ENCODE data around the gene PEX5L.
A peak's percentile ranks its signal among the peaks of the same experiment; 100 is the strongest.

PEX5L gene

GRCh38 chr3:179885950-179886349, 150.8 kb downstream of the PEX5L start:
- H2BK120ac ChIP-seq (ENCODE audit: low read depth, low read length): no peak overlapping the region
- H3K56ac ChIP-seq (ENCODE audit: low read length): no peak overlapping the region
- H3K4me1 ChIP-seq (ENCODE audit: control insufficient read depth, low read depth, low read length): no peaks in the 10 kb centered on the region
- no peak overlapping the region for H2AK5ac ChIP-seq (ENCODE audit: low read length)
- H2BK5ac ChIP-seq (ENCODE audit: low read length): no peak overlapping the region
- no peak overlapping the region for H4K5ac ChIP-seq (ENCODE audit: low read length)
- WGBS (ENCODE audit: extremely low coverage, insufficient coverage, low lambda C conversion rate): no CpG with 5 or more reads among the region's 2 CpGs
- no peak overlapping the region for H3K4ac ChIP-seq (ENCODE audit: low read depth, low read length)
- no peak overlapping the region for H3K9ac ChIP-seq (ENCODE audit: low read length)
- H3K27ac ChIP-seq (ENCODE audit: low read depth, low read length): no peak overlapping the region
- H3K23ac ChIP-seq (ENCODE audit: low read length): no peak overlapping the region
- H3K27me3 ChIP-seq (ENCODE audit: insufficient read depth, low read length, poor library complexity): no peaks in the 10 kb centered on the region
- no peak overlapping the region for H3K4me3 ChIP-seq (ENCODE audit: low read length)
- no peak overlapping the region for H3K18ac ChIP-seq (ENCODE audit: low read length)
- H4K8ac ChIP-seq (ENCODE audit: low read depth, low read length): no peak overlapping the region
- no peak for DNase-seq
- no peaks in the 10 kb centered on the region for H3K36me3 ChIP-seq (ENCODE audit: control insufficient read depth, insufficient read depth, low read length)
- no peaks in the 10 kb centered on the region for H3K79me1 ChIP-seq (ENCODE audit: low read length)
- H2BK15ac ChIP-seq (replicated peaks; ENCODE audit: low read depth): no peak overlapping the region
- H3K79me2 ChIP-seq (ENCODE audit: control insufficient read depth, insufficient read depth, low read length): no peaks in the 10 kb centered on the region
- H3K4me2 ChIP-seq (ENCODE audit: low read length): no peak overlapping the region

- Histone ChIP-seq H3K27me3 (ENCODE audit: insufficient read depth, low read length, poor library complexity) (no peaks in the 10 kb centered on the region), H3K79me2 (ENCODE audit: control insufficient read depth, insufficient read depth, low read length) (no peaks in the 10 kb centered on the region), H3K9ac (ENCODE audit: low read length) (no peak overlapping the region), H4K5ac (ENCODE audit: low read length) (no peak overlapping the region), H2AK5ac (ENCODE audit: low read length) (no peak overlapping the region), H3K23ac (ENCODE audit: low read length) (no peak overlapping the region), H3K36me3 (ENCODE audit: control insufficient read depth, insufficient read depth, low read length) (no peaks in the 10 kb centered on the region), H3K79me1 (ENCODE audit: low read length) (no peaks in the 10 kb centered on the region), H2BK15ac (replicated peaks; ENCODE audit: low read depth) (no peak overlapping the region), H3K27ac (ENCODE audit: low read depth, low read length) (no peak overlapping the region), H3K4ac (ENCODE audit: low read depth, low read length) (no peak overlapping the region), H3K56ac (ENCODE audit: low read length) (no peak overlapping the region), H2BK5ac (ENCODE audit: low read length) (no peak overlapping the region), H3K4me1 (ENCODE audit: control insufficient read depth, low read depth, low read length) (no peaks in the 10 kb centered on the region), H3K18ac (ENCODE audit: low read length) (no peak overlapping the region), H3K4me3 (ENCODE audit: low read length) (no peak overlapping the region), H3K4me2 (ENCODE audit: low read length) (no peak overlapping the region), H2BK120ac (ENCODE audit: low read depth, low read length) (no peak overlapping the region), H4K8ac (ENCODE audit: low read depth, low read length) (no peak overlapping the region)
- DNase-seq: no peak
- WGBS (ENCODE audit: extremely low coverage, insufficient coverage, low lambda C conversion rate): no CpG with 5 or more reads among the region's 1 CpG
Measured at GRCh38 chr3:179884136-179884535, 152.6 kb downstream of the PEX5L start.

- H3K18ac ChIP-seq (ENCODE audit: low read length): no peak overlapping the region
- H3K79me2 ChIP-seq (ENCODE audit: control insufficient read depth, insufficient read depth, low read length): no peaks in the 10 kb centered on the region
- H2BK120ac ChIP-seq (ENCODE audit: low read depth, low read length): no peak overlapping the region
- no peaks in the 10 kb centered on the region for H3K27me3 ChIP-seq (ENCODE audit: insufficient read depth, low read length, poor library complexity)
- no peak overlapping the region for H3K56ac ChIP-seq (ENCODE audit: low read length)
- no peak overlapping the region for H2BK15ac ChIP-seq (replicated peaks; ENCODE audit: low read depth)
- no peak overlapping the region for H3K4me3 ChIP-seq (ENCODE audit: low read length)
- no peak overlapping the region for H3K23ac ChIP-seq (ENCODE audit: low read length)
- H3K36me3 ChIP-seq (ENCODE audit: control insufficient read depth, insufficient read depth, low read length): no peaks in the 10 kb centered on the region
- no CpG with 5 or more reads among the region's 2 CpGs for WGBS (ENCODE audit: extremely low coverage, insufficient coverage, low lambda C conversion rate)
- no peak for DNase-seq
- H3K9ac ChIP-seq (ENCODE audit: low read length): no peak overlapping the region
- H3K4ac ChIP-seq (ENCODE audit: low read depth, low read length): no peak overlapping the region
- H3K4me1 ChIP-seq (ENCODE audit: control insufficient read depth, low read depth, low read length): no peaks in the 10 kb centered on the region
- no peak overlapping the region for H2BK5ac ChIP-seq (ENCODE audit: low read length)
- no peak overlapping the region for H4K5ac ChIP-seq (ENCODE audit: low read length)
- H3K4me2 ChIP-seq (ENCODE audit: low read length): no peak overlapping the region
- no peak overlapping the region for H3K27ac ChIP-seq (ENCODE audit: low read depth, low read length)
- no peak overlapping the region for H2AK5ac ChIP-seq (ENCODE audit: low read length)
- no peak overlapping the region for H4K8ac ChIP-seq (ENCODE audit: low read depth, low read length)
- H3K79me1 ChIP-seq (ENCODE audit: low read length): no peaks in the 10 kb centered on the region
Measured at GRCh38 chr3:179882292-179882691, 154.4 kb downstream of the PEX5L start.

- H3K18ac ChIP-seq (ENCODE audit: low read length): no peak overlapping the region
- WGBS (ENCODE audit: extremely low coverage, insufficient coverage, low lambda C conversion rate): no CpG with 5 or more reads among the region's 2 CpGs
- no peaks in the 10 kb centered on the region for H3K4me1 ChIP-seq (ENCODE audit: control insufficient read depth, low read depth, low read length)
- no peak overlapping the region for H2BK120ac ChIP-seq (ENCODE audit: low read depth, low read length)
- H3K4ac ChIP-seq (ENCODE audit: low read depth, low read length): no peak overlapping the region
- H3K9ac ChIP-seq (ENCODE audit: low read length): no peak overlapping the region
- no peaks in the 10 kb centered on the region for H3K79me1 ChIP-seq (ENCODE audit: low read length)
- no peak overlapping the region for H3K4me3 ChIP-seq (ENCODE audit: low read length)
- H3K79me2 ChIP-seq (ENCODE audit: control insufficient read depth, insufficient read depth, low read length): no peaks in the 10 kb centered on the region
- no peak overlapping the region for H4K5ac ChIP-seq (ENCODE audit: low read length)
- H2BK15ac ChIP-seq (replicated peaks; ENCODE audit: low read depth): no peak overlapping the region
- DNase-seq: no peak
- H2AK5ac ChIP-seq (ENCODE audit: low read length): no peak overlapping the region
- no peak overlapping the region for H4K8ac ChIP-seq (ENCODE audit: low read depth, low read length)
- H2BK5ac ChIP-seq (ENCODE audit: low read length): no peak overlapping the region
- no peak overlapping the region for H3K27ac ChIP-seq (ENCODE audit: low read depth, low read length)
- no peaks in the 10 kb centered on the region for H3K36me3 ChIP-seq (ENCODE audit: control insufficient read depth, insufficient read depth, low read length)
- no peak overlapping the region for H3K4me2 ChIP-seq (ENCODE audit: low read length)
- no peaks in the 10 kb centered on the region for H3K27me3 ChIP-seq (ENCODE audit: insufficient read depth, low read length, poor library complexity)
- H3K56ac ChIP-seq (ENCODE audit: low read length): no peak overlapping the region
- H3K23ac ChIP-seq (ENCODE audit: low read length): no peak overlapping the region
Measured at GRCh38 chr3:179881791-179882190, 154.9 kb downstream of the PEX5L start.

GRCh38 chr3:179880868-179881267, 155.9 kb downstream of the PEX5L start:
- no peaks in the 10 kb centered on the region for H3K79me2 ChIP-seq (ENCODE audit: control insufficient read depth, insufficient read depth, low read length)
- no peak overlapping the region for H3K27ac ChIP-seq (ENCODE audit: low read depth, low read length)
- no peak overlapping the region for H3K4me3 ChIP-seq (ENCODE audit: low read length)
- no peak overlapping the region for H2AK5ac ChIP-seq (ENCODE audit: low read length)
- no peak overlapping the region for H3K4me2 ChIP-seq (ENCODE audit: low read length)
- H2BK15ac ChIP-seq (replicated peaks; ENCODE audit: low read depth): no peak overlapping the region
- no peak overlapping the region for H3K18ac ChIP-seq (ENCODE audit: low read length)
- H2BK5ac ChIP-seq (ENCODE audit: low read length): no peak overlapping the region
- H4K5ac ChIP-seq (ENCODE audit: low read length): no peak overlapping the region
- H3K4ac ChIP-seq (ENCODE audit: low read depth, low read length): no peak overlapping the region
- peak; percentile 34 for DNase-seq
- no peak overlapping the region for H2BK120ac ChIP-seq (ENCODE audit: low read depth, low read length)
- no peak overlapping the region for H3K9ac ChIP-seq (ENCODE audit: low read length)
- H3K36me3 ChIP-seq (ENCODE audit: control insufficient read depth, insufficient read depth, low read length): no peaks in the 10 kb centered on the region
- WGBS (ENCODE audit: extremely low coverage, insufficient coverage, low lambda C conversion rate): no CpG with 5 or more reads among the region's 4 CpGs
- H3K79me1 ChIP-seq (ENCODE audit: low read length): no peaks in the 10 kb centered on the region
- no peak overlapping the region for H3K56ac ChIP-seq (ENCODE audit: low read length)
- H3K27me3 ChIP-seq (ENCODE audit: insufficient read depth, low read length, poor library complexity): no peaks in the 10 kb centered on the region
- H4K8ac ChIP-seq (ENCODE audit: low read depth, low read length): no peak overlapping the region
- H3K4me1 ChIP-seq (ENCODE audit: control insufficient read depth, low read depth, low read length): no peaks in the 10 kb centered on the region
- no peak overlapping the region for H3K23ac ChIP-seq (ENCODE audit: low read length)

GRCh38 chr3:179876440-179876839, 160.3 kb downstream of the PEX5L start:
- H3K4me1 ChIP-seq (ENCODE audit: control insufficient read depth, low read depth, low read length): no peaks in the 10 kb centered on the region
- no peak overlapping the region for H3K27ac ChIP-seq (ENCODE audit: low read depth, low read length)
- H3K36me3 ChIP-seq (ENCODE audit: control insufficient read depth, insufficient read depth, low read length): no peaks in the 10 kb centered on the region
- no peak overlapping the region for H3K23ac ChIP-seq (ENCODE audit: low read length)
- H2AK5ac ChIP-seq (ENCODE audit: low read length): no peak overlapping the region
- H2BK15ac ChIP-seq (replicated peaks; ENCODE audit: low read depth): no peak overlapping the region
- no peak overlapping the region for H3K4ac ChIP-seq (ENCODE audit: low read depth, low read length)
- H3K9ac ChIP-seq (ENCODE audit: low read length): no peak overlapping the region
- H3K4me2 ChIP-seq (ENCODE audit: low read length): no peak overlapping the region
- H3K18ac ChIP-seq (ENCODE audit: low read length): no peak overlapping the region
- no peak for DNase-seq
- no peak overlapping the region for H4K5ac ChIP-seq (ENCODE audit: low read length)
- H3K4me3 ChIP-seq (ENCODE audit: low read length): no peak overlapping the region
- no peak overlapping the region for H2BK120ac ChIP-seq (ENCODE audit: low read depth, low read length)
- no peaks in the 10 kb centered on the region for H3K79me1 ChIP-seq (ENCODE audit: low read length)
- H3K79me2 ChIP-seq (ENCODE audit: control insufficient read depth, insufficient read depth, low read length): no peaks in the 10 kb centered on the region
- H3K56ac ChIP-seq (ENCODE audit: low read length): no peak overlapping the region
- WGBS (ENCODE audit: extremely low coverage, insufficient coverage, low lambda C conversion rate): no CpG with 5 or more reads among the region's 3 CpGs
- no peaks in the 10 kb centered on the region for H3K27me3 ChIP-seq (ENCODE audit: insufficient read depth, low read length, poor library complexity)
- no peak overlapping the region for H2BK5ac ChIP-seq (ENCODE audit: low read length)
- no peak overlapping the region for H4K8ac ChIP-seq (ENCODE audit: low read depth, low read length)
